HCT116 (cell line): ENCODE data around the gene THOC2. TPM values are rescaled to one million over a fixed set of nuclear protein-coding genes. Genes with fewer than 3 reads are reported as not detected.

ENCODE experiments used
- ELF1 ChIP-seq: IDR thresholded peaks from 2 replicates; pipeline ENCODE4 v1.6.1; 2012; ENCODE audit warnings: low read depth, borderline replicate concordance
- JUND ChIP-seq: IDR thresholded peaks from 2 replicates; pipeline ENCODE4 v1.6.1; 2012
- RAD21 ChIP-seq: IDR thresholded peaks from 2 replicates; pipeline ENCODE4 v1.6.1; 2012; ENCODE audit warnings: low read depth, mild to moderate bottlenecking
- ZFX ChIP-seq: fragments of 450-650 bp; IDR thresholded peaks from 2 replicates; pipeline ENCODE4 v1.6.1; 2017
- total RNA-seq: library from RNA; stranded (reverse); gene quantifications from one replicate; pipeline ENCODE4 v1.2.1, GENCODE V29; 2021; ENCODE audit not compliant: unreplicated experiment
- TF ChIP-seq, protein P1 (sequence below), 3 experiments: fragments of 200-600 bp in 1 of 3; sonication (generic) in 1 of 3; IDR thresholded peaks in 2 of 3; conservative IDR thresholded peaks in 1 of 3; 2 replicates each; pipeline ENCODE4 v1.5.1; 2012 to 2017; ENCODE audit warnings: low read depth in 2 of 3, low read length in 2 of 3, antibody characterized with exemption in 1 of 3, borderline replicate concordance in 1 of 3, control low read depth in 1 of 3, mild to moderate bottlenecking in 1 of 3, mixed read lengths in 1 of 3, mixed run types in 1 of 3, moderate library complexity in 1 of 3; ENCODE audit not compliant: insufficient read depth in 1 of 3
- TF ChIP-seq, protein P2 (sequence below): IDR thresholded peaks from 2 replicates; pipeline ENCODE4 v1.6.1; 2011; ENCODE audit warnings: mild to moderate bottlenecking, low read length, moderate library complexity; ENCODE audit not compliant: insufficient replicate concordance; ENCODE audit errors: extremely low read depth
- TF ChIP-seq, protein P3 (sequence below): IDR thresholded peaks from 2 replicates; pipeline ENCODE4 v1.6.1; 2012; ENCODE audit warnings: low read depth

The THOC2 gene
- total RNA-seq, 1 experiment from 2014 or later = 85.3 TPM

DNA sequence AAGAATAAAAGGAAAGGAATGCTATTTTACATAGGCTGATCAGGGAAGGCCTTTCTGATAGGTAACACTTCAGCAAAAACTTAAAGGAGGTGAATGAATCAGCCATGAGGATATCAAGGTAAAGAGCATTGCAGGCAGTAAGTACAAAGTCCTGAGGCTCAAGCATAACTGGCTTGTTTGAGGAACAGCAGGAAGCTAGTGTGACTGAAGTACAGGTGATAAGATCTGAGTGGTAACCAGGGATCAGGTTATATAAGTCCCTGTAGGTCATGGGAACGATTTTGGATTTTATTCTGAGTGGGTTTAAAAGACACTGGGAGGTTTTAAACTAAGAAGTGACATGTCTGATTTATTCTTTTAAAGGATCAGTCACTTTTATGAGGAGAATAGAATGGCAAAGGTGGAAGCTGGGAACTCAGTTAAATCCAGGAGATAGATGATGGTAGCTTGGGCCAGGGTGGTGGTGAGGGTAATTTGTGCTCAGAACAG is 47.1 kb upstream of the THOC2 start (continued):
- TF ChIP-seq, protein P1, sequence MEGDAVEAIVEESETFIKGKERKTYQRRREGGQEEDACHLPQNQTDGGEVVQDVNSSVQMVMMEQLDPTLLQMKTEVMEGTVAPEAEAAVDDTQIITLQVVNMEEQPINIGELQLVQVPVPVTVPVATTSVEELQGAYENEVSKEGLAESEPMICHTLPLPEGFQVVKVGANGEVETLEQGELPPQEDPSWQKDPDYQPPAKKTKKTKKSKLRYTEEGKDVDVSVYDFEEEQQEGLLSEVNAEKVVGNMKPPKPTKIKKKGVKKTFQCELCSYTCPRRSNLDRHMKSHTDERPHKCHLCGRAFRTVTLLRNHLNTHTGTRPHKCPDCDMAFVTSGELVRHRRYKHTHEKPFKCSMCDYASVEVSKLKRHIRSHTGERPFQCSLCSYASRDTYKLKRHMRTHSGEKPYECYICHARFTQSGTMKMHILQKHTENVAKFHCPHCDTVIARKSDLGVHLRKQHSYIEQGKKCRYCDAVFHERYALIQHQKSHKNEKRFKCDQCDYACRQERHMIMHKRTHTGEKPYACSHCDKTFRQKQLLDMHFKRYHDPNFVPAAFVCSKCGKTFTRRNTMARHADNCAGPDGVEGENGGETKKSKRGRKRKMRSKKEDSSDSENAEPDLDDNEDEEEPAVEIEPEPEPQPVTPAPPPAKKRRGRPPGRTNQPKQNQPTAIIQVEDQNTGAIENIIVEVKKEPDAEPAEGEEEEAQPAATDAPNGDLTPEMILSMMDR (IDR thresholded peaks at IDR 0.05 in 2 of 3, conservative IDR thresholded peaks at IDR 0.05 in 1 of 3; ENCODE audit: borderline replicate concordance in 1 of 3, insufficient read depth in 1 of 3, low read depth in 2 of 3, low read length in 2 of 3) = no peak
- TF ChIP-seq JUND (no peak), ELF1 (no peak), RAD21 (no peak), ZFX (no peak)
- TF ChIP-seq, protein P2, sequence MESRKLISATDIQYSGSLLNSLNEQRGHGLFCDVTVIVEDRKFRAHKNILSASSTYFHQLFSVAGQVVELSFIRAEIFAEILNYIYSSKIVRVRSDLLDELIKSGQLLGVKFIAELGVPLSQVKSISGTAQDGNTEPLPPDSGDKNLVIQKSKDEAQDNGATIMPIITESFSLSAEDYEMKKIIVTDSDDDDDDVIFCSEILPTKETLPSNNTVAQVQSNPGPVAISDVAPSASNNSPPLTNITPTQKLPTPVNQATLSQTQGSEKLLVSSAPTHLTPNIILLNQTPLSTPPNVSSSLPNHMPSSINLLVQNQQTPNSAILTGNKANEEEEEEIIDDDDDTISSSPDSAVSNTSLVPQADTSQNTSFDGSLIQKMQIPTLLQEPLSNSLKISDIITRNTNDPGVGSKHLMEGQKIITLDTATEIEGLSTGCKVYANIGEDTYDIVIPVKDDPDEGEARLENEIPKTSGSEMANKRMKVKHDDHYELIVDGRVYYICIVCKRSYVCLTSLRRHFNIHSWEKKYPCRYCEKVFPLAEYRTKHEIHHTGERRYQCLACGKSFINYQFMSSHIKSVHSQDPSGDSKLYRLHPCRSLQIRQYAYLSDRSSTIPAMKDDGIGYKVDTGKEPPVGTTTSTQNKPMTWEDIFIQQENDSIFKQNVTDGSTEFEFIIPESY = no peak
- TF ChIP-seq, protein P3, sequence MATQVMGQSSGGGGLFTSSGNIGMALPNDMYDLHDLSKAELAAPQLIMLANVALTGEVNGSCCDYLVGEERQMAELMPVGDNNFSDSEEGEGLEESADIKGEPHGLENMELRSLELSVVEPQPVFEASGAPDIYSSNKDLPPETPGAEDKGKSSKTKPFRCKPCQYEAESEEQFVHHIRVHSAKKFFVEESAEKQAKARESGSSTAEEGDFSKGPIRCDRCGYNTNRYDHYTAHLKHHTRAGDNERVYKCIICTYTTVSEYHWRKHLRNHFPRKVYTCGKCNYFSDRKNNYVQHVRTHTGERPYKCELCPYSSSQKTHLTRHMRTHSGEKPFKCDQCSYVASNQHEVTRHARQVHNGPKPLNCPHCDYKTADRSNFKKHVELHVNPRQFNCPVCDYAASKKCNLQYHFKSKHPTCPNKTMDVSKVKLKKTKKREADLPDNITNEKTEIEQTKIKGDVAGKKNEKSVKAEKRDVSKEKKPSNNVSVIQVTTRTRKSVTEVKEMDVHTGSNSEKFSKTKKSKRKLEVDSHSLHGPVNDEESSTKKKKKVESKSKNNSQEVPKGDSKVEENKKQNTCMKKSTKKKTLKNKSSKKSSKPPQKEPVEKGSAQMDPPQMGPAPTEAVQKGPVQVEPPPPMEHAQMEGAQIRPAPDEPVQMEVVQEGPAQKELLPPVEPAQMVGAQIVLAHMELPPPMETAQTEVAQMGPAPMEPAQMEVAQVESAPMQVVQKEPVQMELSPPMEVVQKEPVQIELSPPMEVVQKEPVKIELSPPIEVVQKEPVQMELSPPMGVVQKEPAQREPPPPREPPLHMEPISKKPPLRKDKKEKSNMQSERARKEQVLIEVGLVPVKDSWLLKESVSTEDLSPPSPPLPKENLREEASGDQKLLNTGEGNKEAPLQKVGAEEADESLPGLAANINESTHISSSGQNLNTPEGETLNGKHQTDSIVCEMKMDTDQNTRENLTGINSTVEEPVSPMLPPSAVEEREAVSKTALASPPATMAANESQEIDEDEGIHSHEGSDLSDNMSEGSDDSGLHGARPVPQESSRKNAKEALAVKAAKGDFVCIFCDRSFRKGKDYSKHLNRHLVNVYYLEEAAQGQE = no peak
